ENCODE results near the gene METTL9. TPM values are rescaled to one million over a fixed set of nuclear protein-coding genes. Genes with fewer than 3 reads are reported as not detected.
"Not testable (repeated sequence)": the region's sequence is repeated elsewhere in the genome, so short reads cannot be mapped to it uniquely, and the experiment has no call there.

Gene METTL9
- total RNA-seq, 1 experiment from 2014 or later, result 173 TPM

DNA sequence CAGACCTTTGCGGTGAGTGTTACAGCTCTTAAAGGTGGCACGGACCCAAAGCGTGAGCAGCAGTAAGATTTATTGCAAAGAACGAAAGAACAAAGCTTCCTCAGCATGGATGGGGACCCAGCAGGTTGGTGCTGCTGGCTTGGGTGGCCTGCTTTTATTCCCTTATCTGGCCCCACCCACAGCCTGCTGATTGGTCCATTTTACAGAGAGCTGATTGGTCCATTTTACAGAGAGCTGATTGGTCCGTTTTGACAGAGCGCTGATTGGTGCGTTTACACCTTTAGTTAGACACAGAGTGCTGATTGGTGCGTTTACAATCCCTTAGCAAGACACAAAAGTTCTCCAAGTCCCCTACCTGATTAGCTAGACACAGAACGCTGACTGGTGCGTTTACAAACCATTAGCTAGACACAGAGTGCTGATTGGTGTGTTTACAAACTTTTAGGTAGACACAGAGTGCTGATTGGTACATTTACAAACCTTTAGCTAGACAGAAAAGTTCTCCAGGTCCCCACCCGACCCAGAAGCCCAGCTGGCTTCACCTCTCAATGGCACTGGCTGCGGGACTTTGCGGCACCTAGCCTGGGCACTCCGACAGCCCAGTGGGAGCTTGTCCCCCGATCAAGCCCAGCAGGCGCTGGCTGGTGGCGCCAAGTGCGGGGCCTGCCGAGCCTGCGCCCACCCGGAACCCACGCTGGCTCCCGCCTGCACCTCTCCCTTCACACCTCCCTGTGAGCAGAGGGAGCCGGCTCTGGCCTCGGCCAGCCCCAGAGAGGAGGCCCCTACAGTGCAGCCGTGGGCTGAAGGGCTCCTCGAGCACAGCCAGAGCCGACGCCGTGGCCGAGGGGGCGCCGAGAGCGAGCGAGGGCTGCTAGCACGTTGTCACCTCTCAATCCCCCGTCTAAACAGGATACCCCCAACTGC, 30.5 kb downstream of the METTL9 start:
- not testable (repeated sequence) for H3K36me3 ChIP-seq (replicated peaks; ENCODE audit: control insufficient read depth, insufficient read depth, low read length); DNase-seq; H3K4me3 ChIP-seq (ENCODE audit: insufficient read depth, low read depth, low read length); H3K27me3 ChIP-seq (ENCODE audit: control insufficient read depth, insufficient read depth, low read length)

DNA sequence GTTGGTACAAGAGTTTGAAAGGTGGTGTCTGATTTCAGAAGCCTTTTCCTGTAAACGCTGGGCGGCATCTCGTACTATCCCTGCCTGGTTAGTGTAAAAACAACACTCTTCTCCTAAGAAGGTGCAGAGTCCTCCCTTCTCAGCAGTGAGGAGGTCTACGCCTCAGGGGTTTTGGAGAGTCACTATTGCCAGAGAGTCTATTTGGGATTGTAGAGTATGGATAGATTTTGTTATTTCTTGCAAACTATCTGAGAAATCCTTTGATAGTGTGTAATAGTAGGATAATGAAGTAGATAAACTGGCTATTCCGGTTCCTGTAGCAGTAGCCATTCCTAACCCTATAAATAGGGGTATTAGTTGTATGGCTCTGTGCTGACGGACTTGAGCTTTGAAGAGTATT, 31.5 kb downstream of the METTL9 start:
- H3K27me3 ChIP-seq (ENCODE audit: control insufficient read depth, insufficient read depth, low read length); H3K4me3 ChIP-seq (ENCODE audit: insufficient read depth, low read depth, low read length); DNase-seq; H3K36me3 ChIP-seq (replicated peaks; ENCODE audit: control insufficient read depth, insufficient read depth, low read length): not testable (repeated sequence)

DNA sequence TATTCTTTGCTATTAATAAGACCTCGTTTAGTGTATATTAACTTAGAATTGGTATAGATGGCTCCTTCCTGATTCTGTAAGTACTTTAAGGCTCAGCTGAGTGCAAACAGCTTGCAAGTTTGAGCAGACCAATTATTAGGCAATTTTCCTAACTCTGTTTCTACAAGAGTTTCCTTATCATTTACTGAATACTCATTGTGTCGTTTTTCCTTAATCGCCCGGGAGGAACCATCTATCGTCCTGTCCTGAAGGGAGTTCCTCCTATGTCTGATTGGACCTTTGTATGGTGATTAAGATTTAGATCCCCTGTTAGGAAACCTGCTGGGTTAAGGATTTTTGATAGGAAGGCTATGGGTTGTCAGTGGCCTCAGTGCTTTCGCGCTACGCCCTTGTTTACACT, 32.0 kb downstream of the METTL9 start:
- not testable (repeated sequence) for DNase-seq; H3K36me3 ChIP-seq (replicated peaks; ENCODE audit: control insufficient read depth, insufficient read depth, low read length); H3K27me3 ChIP-seq (ENCODE audit: control insufficient read depth, insufficient read depth, low read length); H3K4me3 ChIP-seq (ENCODE audit: insufficient read depth, low read depth, low read length)

DNA sequence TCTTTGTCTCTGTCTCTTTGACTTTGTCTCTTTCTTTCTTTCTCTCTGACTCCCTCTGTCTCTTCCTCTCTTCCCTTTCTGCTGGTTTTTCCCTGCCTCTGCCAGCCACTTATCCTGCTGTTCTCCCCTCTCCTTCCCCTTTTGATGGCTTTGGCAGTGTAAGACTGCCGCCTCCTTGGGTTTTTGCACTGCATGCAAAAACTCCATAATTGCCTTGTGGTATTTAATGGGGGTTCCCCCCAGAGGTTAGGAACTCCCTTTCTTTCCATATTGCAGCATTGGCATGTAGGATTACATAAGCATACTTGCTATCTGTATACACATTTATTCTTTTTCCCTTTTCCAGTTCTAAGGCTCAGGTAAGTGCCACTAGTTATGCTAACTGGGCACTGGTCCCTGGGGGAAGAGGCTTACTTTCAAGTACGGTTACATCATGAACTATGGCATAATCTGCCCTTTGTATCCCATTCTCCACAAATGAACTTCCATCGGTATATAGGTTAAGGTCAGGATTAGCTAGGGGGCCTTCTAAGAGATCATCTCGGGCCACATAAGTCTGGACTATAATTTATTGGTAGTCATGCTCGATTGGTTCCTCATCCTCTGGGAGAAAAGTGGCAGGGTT, 32.7 kb downstream of the METTL9 start:
- not testable (repeated sequence) for H3K27me3 ChIP-seq (ENCODE audit: control insufficient read depth, insufficient read depth, low read length); H3K4me3 ChIP-seq (ENCODE audit: insufficient read depth, low read depth, low read length); H3K36me3 ChIP-seq (replicated peaks; ENCODE audit: control insufficient read depth, insufficient read depth, low read length); DNase-seq

DNA sequence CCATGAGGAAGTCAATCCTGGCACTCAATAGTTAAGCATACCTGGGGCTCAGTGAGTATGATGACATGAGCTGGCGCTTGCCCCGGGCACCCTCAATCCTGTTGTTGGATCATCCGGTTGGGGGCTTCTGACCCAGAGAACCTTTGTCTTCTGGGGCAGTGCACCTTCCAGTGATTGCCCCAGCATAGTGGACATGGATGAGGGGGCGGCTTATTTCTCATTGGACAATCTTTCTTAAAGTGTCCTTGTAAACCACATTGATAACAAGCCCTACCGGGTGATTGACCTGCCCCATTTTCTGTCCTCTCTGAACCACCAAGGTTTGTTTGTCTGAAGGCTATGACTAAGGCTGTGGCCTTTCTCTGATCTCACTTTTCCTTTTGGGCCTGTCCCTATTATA, 34.8 kb downstream of the METTL9 start:
- Histone ChIP-seq H3K4me3 (ENCODE audit: insufficient read depth, low read depth, low read length) (no peak overlapping the region), H3K27me3 (ENCODE audit: control insufficient read depth, insufficient read depth, low read length) (no peaks in the 10 kb centered on the region), H3K36me3 (replicated peaks; ENCODE audit: control insufficient read depth, insufficient read depth, low read length) (peaks cover 4% of the 10 kb centered on the region; the same call in 1 of the 2 replicates)
- no peak for DNase-seq

DNA sequence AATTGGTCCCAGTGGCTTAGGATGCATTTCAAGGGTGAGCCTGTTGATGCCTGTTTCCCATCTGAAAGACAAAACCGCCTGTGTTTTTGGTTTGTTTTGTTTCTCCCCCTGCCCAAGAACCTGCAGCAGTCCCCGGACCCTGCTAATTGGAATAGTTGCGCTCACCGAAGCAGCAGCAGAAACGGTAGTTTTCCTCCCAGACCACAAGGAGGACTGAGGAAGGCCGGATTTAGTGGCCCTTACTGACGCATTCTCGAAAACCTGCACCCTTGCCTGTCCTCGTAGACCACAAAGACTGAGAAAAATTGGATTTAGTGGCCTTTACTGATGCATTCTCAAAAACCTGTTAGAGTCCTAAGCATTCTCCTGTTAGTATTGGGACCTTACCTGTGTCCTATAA, 36.3 kb downstream of the METTL9 start:
- not testable (repeated sequence) for H3K36me3 ChIP-seq (replicated peaks; ENCODE audit: control insufficient read depth, insufficient read depth, low read length); DNase-seq; H3K4me3 ChIP-seq (ENCODE audit: insufficient read depth, low read depth, low read length); H3K27me3 ChIP-seq (ENCODE audit: control insufficient read depth, insufficient read depth, low read length)

DNA sequence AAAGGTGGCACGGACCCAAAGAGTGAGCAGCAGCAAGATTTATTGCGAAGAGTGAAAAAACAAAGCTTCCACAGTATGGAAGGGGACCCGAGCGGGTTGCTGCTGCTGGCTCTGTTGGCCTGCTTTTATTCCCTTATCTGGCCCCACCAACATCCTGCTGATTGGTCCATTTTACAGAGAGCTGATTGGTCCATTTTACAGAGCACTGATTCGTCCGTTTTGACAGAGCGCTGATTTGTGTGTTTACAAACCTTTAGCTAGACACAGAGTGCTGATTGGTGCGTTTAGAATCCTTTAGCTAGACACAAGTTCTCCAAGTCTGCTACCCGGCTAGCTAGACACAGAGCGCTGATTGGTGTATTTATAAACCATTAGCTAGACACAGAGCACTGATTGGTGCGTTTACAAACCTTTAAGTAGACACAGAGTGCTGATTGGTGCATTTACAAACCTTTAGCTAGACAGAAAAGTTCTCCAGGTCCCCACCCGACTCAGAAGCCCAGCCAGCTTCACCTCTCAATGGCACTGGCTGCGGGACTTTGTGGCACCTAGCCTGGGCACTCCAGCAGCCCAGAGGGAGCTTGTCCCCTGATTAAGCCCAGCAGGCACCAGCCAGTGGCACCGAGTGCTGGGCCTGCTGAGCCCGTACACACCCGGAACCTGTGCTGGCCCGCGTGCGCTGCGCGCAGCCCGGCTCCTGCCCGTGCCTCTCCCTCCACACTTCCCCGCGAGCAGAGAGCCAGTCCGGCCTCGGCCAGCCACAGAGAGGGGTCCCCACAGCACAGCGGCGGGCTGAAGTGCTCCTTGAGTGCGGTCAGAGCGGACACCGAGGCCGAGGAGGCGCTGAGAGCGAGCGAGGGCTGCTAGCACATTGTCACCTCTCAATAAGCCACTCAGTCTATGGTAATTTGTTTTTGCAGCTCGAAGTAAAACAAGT, 37.9 kb downstream of the METTL9 start:
- Histone ChIP-seq H3K4me3 (ENCODE audit: insufficient read depth, low read depth, low read length) (no peak overlapping the region), H3K36me3 (replicated peaks; ENCODE audit: control insufficient read depth, insufficient read depth, low read length) (no peaks in the 10 kb centered on the region), H3K27me3 (ENCODE audit: control insufficient read depth, insufficient read depth, low read length) (no peaks in the 10 kb centered on the region)
- no peak for DNase-seq

DNA sequence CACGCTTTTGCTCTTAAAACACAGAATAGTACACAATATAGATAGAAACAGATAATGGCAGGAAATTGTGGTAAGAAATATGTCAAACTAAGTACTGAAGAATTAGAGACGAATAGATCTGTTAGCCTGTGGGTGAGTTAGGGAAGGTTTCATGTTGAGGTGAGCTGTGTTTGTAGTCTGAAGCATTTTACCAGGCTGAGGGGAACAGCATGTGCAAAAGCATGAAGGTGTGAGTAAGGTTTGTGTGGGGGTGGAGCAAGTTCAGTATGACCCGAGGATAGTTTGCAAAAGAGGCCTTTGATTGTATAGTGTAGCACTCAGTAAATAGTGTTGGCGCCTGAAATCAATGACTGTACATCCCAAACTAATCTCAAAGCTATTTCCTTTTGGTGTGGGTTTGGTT, 39.2 kb downstream of the METTL9 start:
- DNase-seq, result no peak
- Histone ChIP-seq H3K27me3 (ENCODE audit: control insufficient read depth, insufficient read depth, low read length) (no peaks in the 10 kb centered on the region), H3K36me3 (replicated peaks; ENCODE audit: control insufficient read depth, insufficient read depth, low read length) (no peaks in the 10 kb centered on the region), H3K4me3 (ENCODE audit: insufficient read depth, low read depth, low read length) (no peak overlapping the region)

DNA sequence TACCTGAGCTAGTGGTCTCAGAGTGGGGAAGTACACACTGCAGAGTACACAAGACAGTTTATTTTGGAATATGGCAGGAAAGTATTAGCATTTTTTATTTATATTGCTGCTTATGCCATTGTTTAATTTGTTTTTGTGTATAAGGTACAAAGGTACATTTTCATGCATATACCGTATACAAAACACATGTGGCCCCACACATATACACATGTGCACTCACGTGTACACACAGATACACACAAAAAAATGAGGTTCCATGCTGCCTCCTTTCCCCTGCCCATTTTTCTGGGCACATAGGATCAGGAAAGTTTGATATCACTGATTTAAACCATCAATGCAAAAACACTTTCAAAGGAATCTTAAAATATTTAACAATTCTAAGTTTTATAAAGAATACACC, 40.1 kb downstream of the METTL9 start:
- no peaks in the 10 kb centered on the region for H3K27me3 ChIP-seq (ENCODE audit: control insufficient read depth, insufficient read depth, low read length)
- H3K36me3 ChIP-seq (replicated peaks; ENCODE audit: control insufficient read depth, insufficient read depth, low read length), result no peaks in the 10 kb centered on the region
- no peak overlapping the region for H3K4me3 ChIP-seq (ENCODE audit: insufficient read depth, low read depth, low read length)
- DNase-seq, result no peak

DNA sequence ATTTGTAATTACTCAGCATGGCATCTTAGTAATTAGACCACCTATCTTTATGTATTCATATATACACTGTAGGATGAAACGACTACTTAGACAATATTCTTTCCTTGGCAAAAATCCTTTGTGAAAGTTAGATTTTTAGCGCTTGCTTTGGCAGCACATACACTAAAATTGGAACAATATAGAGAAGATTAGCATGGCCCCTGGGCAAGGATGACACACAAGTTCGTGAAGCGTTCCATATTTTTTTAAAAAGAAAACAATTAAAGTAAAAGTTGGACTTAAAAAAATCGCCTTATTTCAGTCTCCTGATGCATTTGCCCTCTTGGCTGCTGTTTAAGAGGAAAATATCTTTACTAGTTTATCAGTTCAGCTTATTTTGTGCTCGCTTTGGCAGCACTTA, 42.5 kb downstream of the METTL9 start:
- Histone ChIP-seq H3K27me3 (ENCODE audit: control insufficient read depth, insufficient read depth, low read length) (no peaks in the 10 kb centered on the region), H3K36me3 (replicated peaks; ENCODE audit: control insufficient read depth, insufficient read depth, low read length) (no peaks in the 10 kb centered on the region), H3K4me3 (ENCODE audit: insufficient read depth, low read depth, low read length) (no peak overlapping the region)
- no peak for DNase-seq

DNA sequence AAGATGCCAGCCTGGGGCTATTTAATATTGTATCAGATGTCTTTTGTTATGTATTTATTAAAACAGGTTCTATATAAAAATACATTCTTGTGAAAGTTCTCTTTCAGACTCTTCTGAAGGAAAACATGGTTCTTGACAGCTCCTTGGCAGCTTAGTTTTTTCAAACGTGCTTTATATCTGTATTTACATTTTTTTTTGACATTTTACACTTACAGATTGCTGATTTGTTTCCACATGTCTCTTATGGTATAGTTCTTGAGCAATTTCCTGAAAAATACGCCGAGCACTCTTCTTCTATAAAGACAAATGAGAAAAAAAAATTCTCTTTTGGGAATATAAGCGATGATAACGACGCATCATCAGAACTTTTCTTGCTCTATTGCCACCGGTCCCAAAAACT, 43.5 kb downstream of the METTL9 start:
- H3K36me3 ChIP-seq (replicated peaks; ENCODE audit: control insufficient read depth, insufficient read depth, low read length), result no peaks in the 10 kb centered on the region
- H3K27me3 ChIP-seq (ENCODE audit: control insufficient read depth, insufficient read depth, low read length), result no peaks in the 10 kb centered on the region
- H3K4me3 ChIP-seq (ENCODE audit: insufficient read depth, low read depth, low read length), result no peak overlapping the region
- DNase-seq, result no peak

DNA sequence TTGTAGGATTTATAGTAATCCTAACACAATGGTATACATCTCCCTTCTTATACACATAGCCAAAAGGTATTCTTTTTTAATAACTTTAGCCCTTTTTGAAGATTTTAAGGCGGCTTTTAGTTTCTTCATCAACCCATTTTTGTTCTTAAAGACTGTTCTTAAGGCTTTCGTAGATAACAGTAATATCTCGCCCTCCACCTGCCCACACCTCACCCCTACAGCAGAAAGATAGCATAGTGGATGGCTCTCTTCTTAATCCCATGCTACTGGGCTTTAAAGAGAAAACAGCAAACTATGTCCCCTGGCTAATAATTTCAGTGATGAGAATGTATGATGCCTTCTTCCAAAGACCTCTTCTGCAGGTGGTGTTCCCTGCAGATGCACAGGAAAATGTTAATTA, 44.4 kb downstream of the METTL9 start:
- H3K4me3 ChIP-seq (ENCODE audit: insufficient read depth, low read depth, low read length), result no peak overlapping the region
- no peaks in the 10 kb centered on the region for H3K27me3 ChIP-seq (ENCODE audit: control insufficient read depth, insufficient read depth, low read length)
- no peak for DNase-seq
- H3K36me3 ChIP-seq (replicated peaks; ENCODE audit: control insufficient read depth, insufficient read depth, low read length), result no peaks in the 10 kb centered on the region

DNA sequence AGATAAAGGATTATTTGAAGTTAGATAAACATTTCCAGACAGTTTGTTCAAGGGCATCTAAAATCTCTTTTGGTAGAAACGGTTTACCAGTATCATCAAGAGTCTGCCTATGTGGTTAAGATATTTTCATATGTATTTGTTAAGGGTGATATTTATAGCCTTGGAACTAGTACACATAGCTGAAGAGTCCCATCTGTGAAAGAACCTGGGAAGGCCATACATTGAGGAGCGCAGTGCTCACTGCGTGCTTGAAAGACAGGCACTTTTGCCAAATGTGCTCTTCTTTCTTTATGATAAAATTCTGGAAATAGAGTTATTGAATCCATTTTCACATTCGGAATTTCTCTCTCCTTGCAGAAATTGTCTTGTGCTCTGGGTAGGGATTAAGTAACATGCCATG, 45.3 kb downstream of the METTL9 start:
- H3K27me3 ChIP-seq (ENCODE audit: control insufficient read depth, insufficient read depth, low read length), result no peaks in the 10 kb centered on the region
- no peak for DNase-seq
- no peaks in the 10 kb centered on the region for H3K36me3 ChIP-seq (replicated peaks; ENCODE audit: control insufficient read depth, insufficient read depth, low read length)
- H3K4me3 ChIP-seq (ENCODE audit: insufficient read depth, low read depth, low read length), result no peak overlapping the region

DNA sequence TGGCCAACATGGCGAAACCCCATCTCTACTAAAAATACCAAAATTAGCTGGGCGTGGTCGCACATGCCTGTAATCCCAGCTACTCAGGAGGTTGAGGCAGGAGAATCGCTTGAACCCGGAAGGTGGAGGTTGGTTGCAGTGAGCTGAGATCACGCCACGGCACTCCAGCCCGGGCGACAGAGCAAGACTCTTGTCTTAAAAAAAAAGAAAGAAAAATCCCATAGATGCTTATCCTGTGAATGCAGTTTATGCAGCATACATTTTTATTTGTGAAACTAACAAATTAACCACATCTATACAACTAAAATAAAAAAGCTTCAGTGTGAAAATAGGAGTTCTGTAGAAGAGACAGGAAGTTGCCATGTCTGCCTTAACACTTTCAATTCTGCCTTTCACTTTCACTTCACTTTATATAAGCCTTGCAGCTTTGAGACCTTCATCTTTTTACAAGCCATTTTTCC, 45.9 kb downstream of the METTL9 start:
- Histone ChIP-seq H3K4me3 (ENCODE audit: insufficient read depth, low read depth, low read length) (no peak overlapping the region), H3K36me3 (replicated peaks; ENCODE audit: control insufficient read depth, insufficient read depth, low read length) (no peaks in the 10 kb centered on the region), H3K27me3 (ENCODE audit: control insufficient read depth, insufficient read depth, low read length) (no peaks in the 10 kb centered on the region)
- no peak for DNase-seq

Data from H7 (cell line).